HK-2 (cell line): ENCODE measurements around the gene ZNF749.
"Not testable (repeated sequence)": the region's sequence is repeated elsewhere in the genome, so short reads cannot be mapped to it uniquely, and the experiment has no call there.

Experiments
- DNase-seq: peaks from one replicate; pipeline ENCODE4 v3.0.0-alpha.2; 2018; ENCODE audit not compliant: unreplicated experiment

ZNF749 gene

GRCh38 chr19:57466489-57466888 lies 31.4 kb downstream of the ZNF749 start:
- DNase-seq = no peak

- no peak for DNase-seq
Observed at GRCh38 chr19:57473646-57474045, 38.5 kb downstream of the ZNF749 start.

GRCh38 chr19:57477191-57478008 lies 42.3 kb downstream of the ZNF749 start, which contains the start of gene ZNF772:
Gene ZNF772 (minus strand): TSS chr19:57477566. CDS start chr19:57477309, 257 bp downstream.
- peak; percentile 90 for DNase-seq

GRCh38 chr19:57487477-57488298 lies 52.6 kb downstream of the ZNF749 start, which contains the start of gene ZNF419:
Gene ZNF419 (plus strand): TSS chr19:57487750. CDS start chr19:57487951, 201 bp downstream.
- DNase-seq = peak; percentile 95

- not testable (repeated sequence) for DNase-seq
Observed at GRCh38 chr19:57488299-57488644, 53.1 kb downstream of the ZNF749 start.
